ENCODE data around the gene PRKCG.
"Not testable (repeated sequence)": the region's sequence is repeated elsewhere in the genome, so short reads cannot be mapped to it uniquely, and the experiment has no call there.

DNA sequence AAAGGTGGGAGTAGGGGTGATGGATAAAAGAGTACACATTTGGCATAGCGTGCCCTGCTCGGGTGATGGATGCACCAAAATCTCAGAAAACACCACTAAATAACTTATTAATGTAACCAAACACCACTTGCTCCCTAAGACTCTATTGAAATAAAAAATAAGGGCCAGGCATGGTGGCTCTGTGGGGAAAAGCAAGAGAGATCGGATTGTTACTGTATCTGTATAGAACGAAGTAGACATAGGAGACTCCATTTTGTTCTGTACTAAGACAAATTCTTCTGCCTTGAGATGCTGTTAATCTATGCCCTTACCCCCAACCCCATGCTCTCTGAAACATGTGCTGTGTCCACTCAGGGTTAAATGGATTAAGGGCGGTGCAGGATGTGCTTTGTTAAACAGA is 43.6 kb upstream of the PRKCG start:
- not testable (repeated sequence) for TF ChIP-seq CTCF, POLR2A (IDR thresholded peaks at IDR 0.05)
